ENCODE data around the gene TMED1.

TMED1 gene

DNA sequence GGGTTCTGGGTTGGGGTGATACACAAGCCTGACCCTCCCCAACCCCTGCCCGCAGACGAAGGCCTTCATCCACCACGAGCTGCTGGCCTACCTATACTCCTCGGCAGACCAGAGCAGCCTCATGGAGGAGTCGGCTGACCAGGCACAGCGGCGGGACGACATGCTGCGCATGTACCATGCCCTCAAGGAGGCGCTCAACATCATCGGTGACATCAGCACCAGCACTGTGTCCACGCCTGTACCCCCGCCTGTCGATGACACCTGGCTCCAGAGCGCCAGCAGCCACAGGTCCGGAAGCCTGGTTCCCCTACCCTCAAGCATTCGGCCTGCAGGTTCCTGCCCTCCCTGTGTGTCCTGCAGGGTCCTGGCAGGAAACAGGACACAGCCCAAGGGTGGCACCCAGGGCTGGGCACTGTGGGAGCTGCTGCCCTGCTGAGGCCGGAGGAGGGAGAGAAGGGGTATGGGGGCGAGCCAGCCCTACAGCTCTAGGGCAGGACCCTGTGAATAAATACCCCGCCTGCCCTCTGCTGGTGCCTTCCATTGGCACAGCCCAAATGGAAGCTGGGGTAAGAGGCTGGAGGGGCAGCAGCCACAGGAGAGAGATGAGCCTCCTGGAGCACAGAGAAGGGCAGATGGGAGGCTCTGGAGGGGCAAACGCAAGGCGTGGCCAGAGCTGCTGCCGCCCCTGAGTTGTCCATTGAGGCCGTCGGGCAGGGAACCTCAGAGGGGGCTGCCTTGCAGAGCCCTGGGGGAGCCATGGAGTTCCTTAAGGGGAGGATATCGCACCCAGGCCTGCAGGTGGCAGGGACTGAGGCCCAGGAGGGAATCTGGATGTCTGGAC lies 6.8 kb downstream of the TMED1 start:
- Histone ChIP-seq H3K36me3 (ENCODE audit: control insufficient read depth, low read depth, low read length) (peaks cover 35% of the 10 kb centered on the region), H3K9ac (ENCODE audit: low read length) (no peak overlapping the region), H3K4me3 (ENCODE audit: low read length) (no peak overlapping the region), H3K27ac (ENCODE audit: low read length) (no peak overlapping the region), H3K27me3 (ENCODE audit: control insufficient read depth, insufficient read depth, low read length) (no peaks in the 10 kb centered on the region), H3K9me3 (ENCODE audit: control insufficient read depth, low read depth, low read length) (no peaks in the 10 kb centered on the region), H3K4me1 (ENCODE audit: control insufficient read depth, low read depth, low read length) (no peaks in the 10 kb centered on the region)

DNA sequence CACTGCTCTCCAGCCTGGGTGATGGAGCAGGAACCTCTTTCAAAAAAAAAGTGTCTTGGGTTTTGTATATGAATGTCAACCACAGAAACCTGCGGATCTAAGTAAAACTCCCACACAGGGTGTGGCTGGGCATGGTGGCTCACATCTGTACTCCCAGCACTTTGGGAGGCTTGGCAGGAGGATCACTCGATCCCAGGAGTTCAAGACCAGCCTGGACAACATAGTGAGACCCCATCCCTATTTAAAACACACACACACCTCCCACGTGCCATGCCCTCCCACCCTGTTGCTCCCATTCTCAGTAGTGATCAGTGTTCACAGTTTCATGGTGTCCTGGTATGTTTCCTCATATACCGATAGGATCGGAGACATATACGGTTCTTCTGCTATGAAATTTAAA lies 9.2 kb downstream of the TMED1 start:
- Histone ChIP-seq H3K27ac (ENCODE audit: low read length) (no peak overlapping the region), H3K36me3 (ENCODE audit: control insufficient read depth, low read depth, low read length) (peaks cover 32% of the 10 kb centered on the region)

DNA sequence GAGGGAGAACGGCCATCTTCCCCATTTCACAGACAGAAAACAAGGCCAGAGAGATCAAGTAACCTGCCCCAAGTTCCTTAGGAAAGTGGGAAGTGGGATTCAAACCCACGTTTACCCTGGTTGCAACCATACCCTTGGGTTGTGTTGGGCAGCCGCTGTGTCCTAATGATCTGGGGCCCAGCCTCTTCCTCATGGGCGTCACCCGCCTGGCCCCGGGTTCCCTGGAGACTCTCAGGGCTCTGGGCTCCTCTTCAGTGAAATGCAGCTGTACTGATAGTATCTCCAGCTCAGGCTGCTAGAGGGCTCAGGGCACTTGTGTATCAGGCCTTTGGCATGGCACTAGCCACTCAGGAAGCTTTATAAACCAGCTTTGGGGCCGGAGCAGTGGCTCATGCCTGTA lies 9.8 kb downstream of the TMED1 start:
- Histone ChIP-seq H3K9ac (ENCODE audit: low read length) (no peak overlapping the region), H3K27ac (ENCODE audit: low read length) (no peak overlapping the region), H3K36me3 (ENCODE audit: control insufficient read depth, low read depth, low read length) (peaks cover 36% of the 10 kb centered on the region), H3K27me3 (ENCODE audit: control insufficient read depth, insufficient read depth, low read length) (no peaks in the 10 kb centered on the region), H3K9me3 (ENCODE audit: control insufficient read depth, low read depth, low read length) (no peaks in the 10 kb centered on the region), H3K4me1 (ENCODE audit: control insufficient read depth, low read depth, low read length) (no peaks in the 10 kb centered on the region), H3K4me3 (ENCODE audit: low read length) (no peak overlapping the region)

More for the DNA sequence above, 9.2 kb downstream of the TMED1 start:
- H3K9me3 ChIP-seq (ENCODE audit: control insufficient read depth, low read depth, low read length), result no peaks in the 10 kb centered on the region
- no peaks in the 10 kb centered on the region for H3K27me3 ChIP-seq (ENCODE audit: control insufficient read depth, insufficient read depth, low read length)
- no peak overlapping the region for H3K4me3 ChIP-seq (ENCODE audit: low read length)
- H3K9ac ChIP-seq (ENCODE audit: low read length), result no peak overlapping the region
- no peaks in the 10 kb centered on the region for H3K4me1 ChIP-seq (ENCODE audit: control insufficient read depth, low read depth, low read length)

DNA sequence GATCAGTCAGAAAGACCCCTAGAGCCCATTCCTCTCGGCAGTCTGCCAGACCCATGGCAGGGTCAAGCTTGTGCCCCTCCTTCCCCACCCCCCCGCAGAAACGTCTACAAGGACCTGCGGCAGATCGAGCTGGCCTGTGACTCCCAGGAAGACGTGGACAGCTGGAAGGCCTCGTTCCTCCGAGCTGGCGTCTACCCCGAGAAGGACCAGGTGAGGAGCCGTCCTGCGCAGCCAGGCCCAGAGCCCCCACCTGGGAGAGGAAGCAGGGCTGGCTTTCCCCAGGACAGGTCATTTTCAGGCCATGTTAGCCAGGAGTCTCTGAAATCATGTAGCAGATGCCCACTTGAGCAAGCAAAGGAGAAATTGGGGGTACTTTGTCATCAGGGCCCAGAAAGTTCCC lies 12.3 kb downstream of the TMED1 start:
- Histone ChIP-seq H3K4me3 (ENCODE audit: low read length) (no peak overlapping the region), H3K27ac (ENCODE audit: low read length) (no peak overlapping the region), H3K9ac (ENCODE audit: low read length) (no peak overlapping the region), H3K27me3 (ENCODE audit: control insufficient read depth, insufficient read depth, low read length) (no peaks in the 10 kb centered on the region), H3K36me3 (ENCODE audit: control insufficient read depth, low read depth, low read length) (peaks cover 45% of the 10 kb centered on the region), H3K4me1 (ENCODE audit: control insufficient read depth, low read depth, low read length) (no peaks in the 10 kb centered on the region), H3K9me3 (ENCODE audit: control insufficient read depth, low read depth, low read length) (no peaks in the 10 kb centered on the region)

DNA sequence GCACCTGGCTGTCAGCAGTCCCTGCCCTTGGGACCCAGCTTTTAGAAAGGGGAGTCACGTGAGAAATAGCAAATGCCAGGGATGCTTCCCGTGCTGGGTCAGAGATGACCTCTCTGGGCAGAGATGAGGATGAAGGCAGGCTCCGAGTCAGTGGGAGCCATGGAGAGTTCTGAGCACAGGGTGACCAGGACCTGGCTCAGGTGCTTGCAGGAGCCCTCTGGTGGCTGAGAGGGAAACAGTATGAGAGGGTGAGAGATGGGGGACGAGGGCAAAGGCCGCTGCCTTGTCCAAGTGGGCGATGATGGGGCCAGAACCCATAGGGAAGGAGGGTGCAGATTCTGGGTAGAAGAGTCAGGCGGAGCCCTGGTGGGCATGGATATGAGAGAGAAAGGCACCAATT lies 15.8 kb downstream of the TMED1 start:
- H3K36me3 ChIP-seq (ENCODE audit: control insufficient read depth, low read depth, low read length), result peaks cover 33% of the 10 kb centered on the region
- no peaks in the 10 kb centered on the region for H3K4me1 ChIP-seq (ENCODE audit: control insufficient read depth, low read depth, low read length)
- H3K9me3 ChIP-seq (ENCODE audit: control insufficient read depth, low read depth, low read length), result no peaks in the 10 kb centered on the region
- no peak overlapping the region for H3K9ac ChIP-seq (ENCODE audit: low read length)
- H3K27me3 ChIP-seq (ENCODE audit: control insufficient read depth, insufficient read depth, low read length), result no peaks in the 10 kb centered on the region
- no peak overlapping the region for H3K4me3 ChIP-seq (ENCODE audit: low read length)
- H3K27ac ChIP-seq (ENCODE audit: low read length), result no peak overlapping the region

DNA sequence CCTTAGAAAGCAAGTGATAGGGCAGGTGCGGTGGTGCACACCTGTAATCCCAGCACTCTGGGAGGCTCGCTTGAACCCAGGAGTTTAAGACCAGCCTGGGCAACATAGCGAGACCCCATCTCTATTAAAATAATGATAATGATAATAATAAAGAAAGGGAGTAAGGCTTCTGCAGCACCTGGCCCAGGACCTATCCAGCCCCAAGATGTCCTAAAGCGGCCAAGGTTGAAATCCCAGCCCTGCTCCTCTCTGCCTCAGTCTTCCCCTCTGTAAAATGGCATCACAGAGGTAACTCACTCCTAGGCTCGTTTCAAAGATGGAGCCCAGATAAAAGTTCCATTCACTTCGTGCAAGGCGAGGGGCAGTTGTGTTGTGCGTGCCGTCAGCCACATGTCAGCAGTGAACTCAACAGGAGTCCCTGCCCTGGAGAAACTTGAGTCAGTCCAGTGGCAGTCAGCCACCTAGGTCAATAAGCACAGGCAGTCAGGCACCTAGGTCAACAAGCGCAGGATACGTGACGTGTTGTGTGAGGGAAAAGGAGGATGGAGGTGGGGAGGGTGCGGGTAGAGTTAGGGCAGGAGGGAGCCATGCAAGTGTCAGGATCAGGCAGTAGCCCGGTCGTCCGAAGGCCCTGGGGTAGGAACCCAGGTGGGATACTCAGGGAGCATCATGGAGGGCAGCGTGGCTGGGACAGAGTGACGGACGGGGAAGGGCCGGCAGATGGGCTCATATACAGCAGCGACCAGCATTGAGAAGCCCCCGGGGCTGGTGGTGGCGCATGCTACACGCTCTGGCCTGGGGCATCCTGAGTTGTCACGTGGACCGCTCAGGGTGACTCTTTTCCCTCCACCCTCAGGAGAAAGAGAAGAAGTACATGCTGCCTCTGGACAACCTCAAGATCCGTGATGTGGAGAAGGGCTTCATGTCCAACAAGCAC lies 16.6 kb downstream of the TMED1 start:
- H3K4me1 ChIP-seq (ENCODE audit: control insufficient read depth, low read depth, low read length), result no peaks in the 10 kb centered on the region
- no peaks in the 10 kb centered on the region for H3K27me3 ChIP-seq (ENCODE audit: control insufficient read depth, insufficient read depth, low read length)
- peaks cover 29% of the 10 kb centered on the region for H3K36me3 ChIP-seq (ENCODE audit: control insufficient read depth, low read depth, low read length)
- no peak overlapping the region for H3K9ac ChIP-seq (ENCODE audit: low read length)
- H3K9me3 ChIP-seq (ENCODE audit: control insufficient read depth, low read depth, low read length), result no peaks in the 10 kb centered on the region
- no peak overlapping the region for H3K27ac ChIP-seq (ENCODE audit: low read length)
- H3K4me3 ChIP-seq (ENCODE audit: low read length), result no peak overlapping the region

DNA sequence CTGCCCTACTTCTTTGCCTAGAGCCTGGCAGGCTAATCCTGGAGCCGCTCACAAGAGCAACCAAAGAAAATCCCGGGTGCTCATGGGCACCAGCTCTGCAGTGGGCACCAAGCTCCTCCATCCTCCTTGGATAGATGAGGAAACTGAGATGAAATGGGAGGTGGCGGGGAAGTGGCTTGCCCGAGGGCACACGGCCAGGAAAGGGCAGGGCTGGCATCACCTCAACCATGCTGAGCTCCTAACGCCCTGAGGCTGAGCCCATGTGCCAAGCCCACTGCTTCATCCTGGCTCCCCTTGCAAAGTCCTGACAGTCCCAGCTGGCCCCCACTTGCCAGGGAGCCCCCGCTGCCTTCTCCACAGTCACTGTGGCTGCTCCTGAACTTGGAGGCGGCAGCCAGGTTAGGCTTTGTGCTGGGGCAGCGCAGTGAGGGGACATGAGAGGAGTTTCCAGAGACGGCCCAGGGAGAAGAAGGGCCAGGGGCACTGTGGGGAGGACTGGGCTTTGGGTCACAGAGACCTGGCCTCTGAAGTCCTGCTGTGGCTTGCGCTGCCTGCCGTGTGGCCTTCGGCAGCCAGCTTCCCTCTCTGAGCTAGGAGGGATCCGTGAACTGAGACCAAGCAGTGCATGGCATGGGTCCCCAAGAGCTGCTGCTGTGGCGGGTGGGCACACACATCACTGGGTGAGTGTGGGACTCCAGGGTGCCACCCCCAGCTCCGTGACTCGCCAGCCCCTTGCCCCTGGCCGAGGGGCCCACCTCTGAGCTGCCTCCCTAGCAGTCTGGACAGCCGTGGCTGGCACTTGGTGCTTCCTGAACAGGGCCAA lies 17.5 kb downstream of the TMED1 start:
- no peak overlapping the region for H3K4me3 ChIP-seq (ENCODE audit: low read length)

DNA sequence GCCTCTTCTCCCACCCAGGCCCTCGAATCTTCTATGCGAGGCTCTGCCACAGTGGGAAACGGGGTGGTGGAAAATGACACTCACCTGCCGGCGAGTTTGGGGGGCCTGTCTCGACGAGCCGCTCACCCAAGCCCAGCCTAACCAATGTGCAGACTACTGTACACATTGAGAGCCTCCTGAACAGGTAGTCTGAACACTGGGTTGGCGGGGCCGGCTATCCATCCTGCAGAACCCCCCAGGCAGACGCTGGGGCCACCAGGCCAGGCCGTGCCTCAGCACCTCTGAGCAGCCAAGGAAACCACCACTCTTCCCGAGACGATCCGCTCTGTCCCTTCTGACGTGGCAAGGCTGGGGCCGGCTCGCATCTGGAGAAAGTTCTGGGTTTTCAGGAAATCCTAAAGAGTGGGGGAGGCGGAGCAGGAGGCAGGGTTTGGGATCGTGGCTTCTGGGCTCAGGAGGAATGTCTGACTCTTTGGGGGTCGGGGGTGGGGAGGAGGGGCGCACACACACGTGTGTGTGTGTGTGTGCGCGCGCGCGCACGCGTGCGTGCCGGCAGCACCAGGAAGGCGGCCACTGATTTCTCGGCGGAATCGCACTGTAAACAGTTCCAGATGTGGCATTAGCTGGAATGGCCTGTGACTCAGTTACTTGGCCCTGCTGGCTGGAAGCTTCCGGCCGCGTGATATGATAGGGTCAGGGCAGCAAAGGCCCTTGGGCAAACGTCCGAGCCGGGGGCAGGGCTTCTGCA lies 18.5 kb downstream of the TMED1 start:
- Histone ChIP-seq H3K27me3 (ENCODE audit: control insufficient read depth, insufficient read depth, low read length) (no peaks in the 10 kb centered on the region), H3K4me1 (ENCODE audit: control insufficient read depth, low read depth, low read length) (no peaks in the 10 kb centered on the region), H3K4me3 (ENCODE audit: low read length) (no peak overlapping the region), H3K27ac (ENCODE audit: low read length) (no peak overlapping the region), H3K9ac (ENCODE audit: low read length) (no peak overlapping the region), H3K36me3 (ENCODE audit: control insufficient read depth, low read depth, low read length) (peaks cover 21% of the 10 kb centered on the region), H3K9me3 (ENCODE audit: control insufficient read depth, low read depth, low read length) (no peaks in the 10 kb centered on the region)

More for the DNA sequence above, 17.5 kb downstream of the TMED1 start:
- Histone ChIP-seq H3K9me3 (ENCODE audit: control insufficient read depth, low read depth, low read length) (no peaks in the 10 kb centered on the region), H3K9ac (ENCODE audit: low read length) (no peak overlapping the region), H3K4me1 (ENCODE audit: control insufficient read depth, low read depth, low read length) (no peaks in the 10 kb centered on the region), H3K27ac (ENCODE audit: low read length) (no peak overlapping the region), H3K27me3 (ENCODE audit: control insufficient read depth, insufficient read depth, low read length) (no peaks in the 10 kb centered on the region), H3K36me3 (ENCODE audit: control insufficient read depth, low read depth, low read length) (peaks cover 22% of the 10 kb centered on the region)

DNA sequence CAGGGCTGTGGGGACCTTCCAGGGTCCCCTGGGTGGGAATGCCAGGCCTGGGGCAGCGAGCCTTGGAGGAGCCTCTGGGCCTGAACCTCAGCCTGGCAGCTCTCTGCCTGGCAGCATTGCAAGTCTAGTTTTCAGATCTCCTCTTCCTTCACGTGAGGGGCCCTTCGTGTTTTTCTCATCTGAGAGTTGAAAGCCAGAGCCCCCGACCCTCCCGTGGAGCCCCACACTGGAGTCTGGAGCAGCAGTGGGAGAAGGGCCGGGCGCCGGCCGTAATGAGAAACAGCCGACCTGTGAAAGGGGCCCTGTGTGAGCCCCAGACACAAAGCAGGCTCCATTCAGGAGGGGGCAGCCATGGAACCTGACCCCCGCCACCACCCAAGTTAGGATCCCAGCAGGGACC lies 19.3 kb downstream of the TMED1 start:
- Histone ChIP-seq H3K36me3 (ENCODE audit: control insufficient read depth, low read depth, low read length) (peaks cover 15% of the 10 kb centered on the region), H3K4me1 (ENCODE audit: control insufficient read depth, low read depth, low read length) (no peaks in the 10 kb centered on the region)

DNA sequence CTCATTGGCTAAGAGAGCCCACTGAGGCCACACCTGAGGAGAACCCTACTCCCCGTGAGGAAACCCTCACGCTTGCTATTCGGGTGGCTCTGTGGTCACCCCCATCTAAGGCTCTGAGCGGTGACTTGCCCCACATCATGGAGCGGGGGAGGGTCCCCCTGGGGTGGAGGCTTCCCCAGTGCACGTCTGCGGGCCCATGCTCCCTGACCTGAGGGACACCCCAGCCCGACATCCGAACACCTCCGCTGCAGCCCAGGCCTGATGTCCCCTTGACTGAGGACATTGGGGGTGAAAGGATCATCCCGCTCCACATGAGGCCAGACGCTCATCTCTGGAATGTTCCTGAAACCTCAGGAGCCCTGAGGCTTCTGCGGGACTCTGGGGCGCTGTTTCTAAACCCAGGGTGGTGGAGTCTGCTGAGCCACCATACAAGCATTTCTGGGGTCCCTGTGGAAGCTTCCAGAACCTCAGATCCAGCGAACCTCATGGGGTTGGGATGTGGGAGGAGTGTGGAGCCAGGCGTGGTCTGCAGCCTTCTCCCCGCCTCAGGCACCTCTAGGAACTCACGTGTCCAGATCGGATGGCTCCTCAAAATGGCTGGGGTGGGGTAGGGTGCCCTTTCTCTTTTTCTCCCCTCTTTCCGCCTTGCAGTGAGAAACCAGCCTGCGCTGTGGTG lies 19.9 kb downstream of the TMED1 start:
- peaks cover 11% of the 10 kb centered on the region for H3K36me3 ChIP-seq (ENCODE audit: control insufficient read depth, low read depth, low read length)

More for the DNA sequence above, 19.3 kb downstream of the TMED1 start:
- no peak overlapping the region for H3K4me3 ChIP-seq (ENCODE audit: low read length)
- no peak overlapping the region for H3K27ac ChIP-seq (ENCODE audit: low read length)
- no peaks in the 10 kb centered on the region for H3K9me3 ChIP-seq (ENCODE audit: control insufficient read depth, low read depth, low read length)
- H3K27me3 ChIP-seq (ENCODE audit: control insufficient read depth, insufficient read depth, low read length), result no peaks in the 10 kb centered on the region
- H3K9ac ChIP-seq (ENCODE audit: low read length), result no peak overlapping the region

More for the DNA sequence above, 19.9 kb downstream of the TMED1 start:
- H3K4me3 ChIP-seq (ENCODE audit: low read length), result no peak overlapping the region
- no peaks in the 10 kb centered on the region for H3K9me3 ChIP-seq (ENCODE audit: control insufficient read depth, low read depth, low read length)
- H3K27ac ChIP-seq (ENCODE audit: low read length), result no peak overlapping the region
- no peaks in the 10 kb centered on the region for H3K27me3 ChIP-seq (ENCODE audit: control insufficient read depth, insufficient read depth, low read length)
- H3K9ac ChIP-seq (ENCODE audit: low read length), result no peak overlapping the region
- H3K4me1 ChIP-seq (ENCODE audit: control insufficient read depth, low read depth, low read length), result no peaks in the 10 kb centered on the region

Data from iPS-18a (cell line).